Stimulated activated CD8-positive, alpha-beta memory T cell treated with anti-CD3 and anti-CD28 coated beads, Interleukin-15, amount 100 ng/mL, for 24 hours (primary cell): ENCODE data around the gene DHRSX.
"Not testable (repeated sequence)": the region's sequence is repeated elsewhere in the genome, so short reads cannot be mapped to it uniquely, and the experiment has no call there.

Experiments used
- DNase-seq: peaks from one replicate; pipeline ENCODE4 v3.0.0-alpha.2; 2020; ENCODE audit warnings: low read depth

Gene DHRSX

DNA sequence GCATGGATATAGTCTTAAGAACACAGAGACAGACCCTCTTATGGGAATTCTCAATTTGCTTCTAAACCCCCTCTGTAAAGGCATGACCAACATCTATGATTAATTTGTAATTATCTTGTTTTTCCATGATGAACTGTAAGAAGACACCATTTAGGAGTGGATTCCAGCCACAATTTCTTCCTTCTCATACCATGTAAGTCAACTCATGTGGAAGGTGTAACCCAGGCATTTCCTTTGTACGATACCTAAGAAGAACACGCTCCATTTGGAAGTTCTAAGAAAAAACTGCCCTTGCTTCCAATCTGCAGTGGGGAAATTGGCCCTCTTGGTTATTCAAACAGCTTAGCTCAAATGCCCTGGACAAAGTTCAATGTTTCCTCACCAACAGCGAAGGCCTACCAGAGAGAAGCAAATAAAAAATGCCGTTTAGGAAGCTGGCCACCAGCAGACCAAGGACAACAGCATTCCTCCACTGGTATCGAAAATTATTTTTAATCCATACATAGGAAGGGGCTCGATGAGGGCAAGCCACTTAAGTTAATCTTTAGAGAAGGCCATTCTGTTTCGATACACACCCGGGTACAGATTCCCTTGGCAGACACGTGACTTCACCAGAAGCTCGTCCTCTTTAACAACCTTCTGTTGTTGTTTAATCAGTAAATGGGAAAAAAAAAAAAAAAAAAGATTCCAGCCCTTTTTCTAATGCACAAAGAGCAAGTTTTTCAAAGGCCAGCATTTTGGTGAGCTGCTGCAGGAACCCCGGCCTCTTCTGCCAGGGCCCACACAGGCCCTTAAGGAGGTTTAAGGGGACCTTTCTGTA, 2.6 kb downstream of the DHRSX start:
- DNase-seq = no peak

DNA sequence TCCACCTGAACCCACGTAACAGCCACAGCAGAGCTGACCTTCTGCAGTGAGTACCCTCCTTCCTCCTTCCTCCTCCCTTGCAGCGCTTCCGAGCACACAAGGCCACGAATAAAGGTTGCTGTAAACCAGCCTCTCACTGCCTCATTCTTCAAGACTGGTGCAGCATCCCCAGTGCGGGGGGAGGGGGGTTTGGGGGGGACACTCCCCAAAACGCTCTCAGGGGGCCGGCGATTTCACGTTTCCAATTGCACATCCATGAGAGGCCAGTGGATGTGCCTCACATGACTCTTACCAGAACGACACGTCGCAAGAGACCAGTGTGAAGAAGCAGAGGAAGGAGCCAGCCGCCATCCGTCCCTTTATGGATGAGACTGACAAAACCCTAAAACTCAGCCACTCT, 5.2 kb downstream of the DHRSX start:
- DNase-seq = no peak

DNA sequence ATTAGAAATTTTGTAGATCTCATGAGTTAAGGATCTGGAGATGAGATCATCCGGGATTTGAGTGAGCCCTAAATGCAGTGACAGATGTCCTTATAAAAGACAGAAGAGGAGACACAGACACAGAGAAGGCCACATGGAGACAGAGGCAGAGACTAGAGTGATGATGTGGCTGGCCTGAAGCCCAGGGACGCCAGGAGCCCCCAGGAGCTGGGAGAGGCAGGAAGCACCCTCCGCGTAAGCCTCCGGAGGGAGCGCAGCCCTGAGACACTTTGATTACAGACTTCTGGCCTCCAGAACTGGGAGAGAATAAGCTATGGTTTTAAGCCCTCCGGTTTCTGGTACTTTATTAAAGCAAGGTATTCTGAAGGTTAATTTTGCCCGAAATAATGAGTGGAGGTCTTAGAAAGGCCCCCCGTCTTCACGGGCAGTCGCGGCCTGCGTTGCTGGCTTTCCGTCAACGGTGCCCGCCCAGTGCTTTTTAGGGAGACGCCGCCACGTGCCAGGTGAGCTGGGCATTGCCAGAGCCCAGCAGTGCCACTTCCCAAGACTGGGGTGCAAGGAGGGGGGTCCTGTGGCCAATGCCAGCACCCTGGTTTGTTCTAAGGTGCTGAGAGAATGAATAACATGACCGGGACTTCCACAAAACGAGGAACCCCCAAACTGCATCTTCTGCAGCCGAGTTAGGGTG, 8.1 kb downstream of the DHRSX start:
- DNase-seq = no peak

DNA sequence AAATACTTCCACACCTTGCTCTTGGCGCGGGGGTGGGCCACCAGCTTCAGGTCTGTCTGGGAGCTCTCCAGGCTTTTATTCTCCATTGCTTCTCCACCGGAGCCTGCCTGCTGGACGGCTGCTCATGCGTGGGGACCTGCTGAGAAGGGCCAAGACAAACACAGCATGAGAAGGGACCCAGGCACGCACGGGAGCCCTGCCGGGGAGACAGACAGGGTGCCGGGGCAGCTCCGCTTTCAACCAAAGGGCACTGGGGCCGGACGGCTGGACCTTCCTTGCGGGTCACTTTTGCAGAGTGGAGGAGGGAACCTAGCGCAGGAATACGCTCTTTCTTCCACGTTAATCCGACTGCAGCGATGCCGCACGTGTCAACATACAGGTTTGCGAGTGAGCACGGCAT, 10.1 kb downstream of the DHRSX start:
- no peak for DNase-seq

DNA sequence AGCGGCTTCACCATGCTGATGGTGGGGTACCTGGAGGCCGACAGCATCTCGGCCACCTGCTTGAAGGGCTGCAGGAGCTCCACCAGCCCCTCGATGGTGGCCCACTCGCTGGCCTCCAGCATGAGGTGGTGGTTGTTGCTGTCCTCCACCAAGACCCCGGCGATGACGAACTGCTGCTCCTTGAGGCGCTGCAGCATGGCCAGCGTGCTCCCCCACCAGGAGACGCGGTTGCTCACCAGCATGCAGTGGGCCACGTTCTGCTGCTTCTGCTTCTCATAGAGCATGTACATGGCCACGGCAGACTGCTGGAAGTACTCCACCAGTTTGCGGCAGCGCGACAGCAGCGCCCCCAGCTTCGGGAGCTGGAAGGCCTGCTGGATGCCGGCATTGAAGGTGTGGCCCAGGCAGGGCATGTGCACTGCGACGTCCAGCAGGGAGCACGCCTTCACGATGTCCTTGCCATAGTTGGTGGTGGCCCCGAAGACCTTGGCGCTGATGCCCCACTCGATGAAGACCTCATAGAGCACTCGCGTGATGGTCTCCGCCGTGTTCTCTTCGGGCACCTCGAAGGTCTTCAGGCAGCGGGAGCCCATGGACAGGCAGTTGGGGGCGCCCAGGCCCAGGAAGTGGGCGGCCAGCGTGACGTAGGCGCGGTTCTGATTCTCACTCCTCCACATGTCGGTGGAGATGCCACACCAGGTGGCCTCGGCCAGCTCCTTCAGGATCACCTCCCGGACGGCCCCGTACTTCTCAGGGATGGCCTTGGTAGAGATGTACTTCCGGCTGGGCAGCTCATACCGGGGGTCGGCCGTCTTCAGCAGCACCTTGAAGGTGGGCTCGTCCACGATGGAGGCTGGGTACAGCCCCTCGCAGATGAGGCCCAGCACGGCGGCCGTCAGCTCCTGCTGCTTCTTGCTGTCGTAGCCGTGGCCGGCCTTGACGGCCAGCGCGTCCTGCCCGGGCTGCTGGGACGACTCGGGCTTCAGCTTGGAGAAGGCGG, 11.0 kb downstream of the DHRSX start:
- DNase-seq = no peak

DNA sequence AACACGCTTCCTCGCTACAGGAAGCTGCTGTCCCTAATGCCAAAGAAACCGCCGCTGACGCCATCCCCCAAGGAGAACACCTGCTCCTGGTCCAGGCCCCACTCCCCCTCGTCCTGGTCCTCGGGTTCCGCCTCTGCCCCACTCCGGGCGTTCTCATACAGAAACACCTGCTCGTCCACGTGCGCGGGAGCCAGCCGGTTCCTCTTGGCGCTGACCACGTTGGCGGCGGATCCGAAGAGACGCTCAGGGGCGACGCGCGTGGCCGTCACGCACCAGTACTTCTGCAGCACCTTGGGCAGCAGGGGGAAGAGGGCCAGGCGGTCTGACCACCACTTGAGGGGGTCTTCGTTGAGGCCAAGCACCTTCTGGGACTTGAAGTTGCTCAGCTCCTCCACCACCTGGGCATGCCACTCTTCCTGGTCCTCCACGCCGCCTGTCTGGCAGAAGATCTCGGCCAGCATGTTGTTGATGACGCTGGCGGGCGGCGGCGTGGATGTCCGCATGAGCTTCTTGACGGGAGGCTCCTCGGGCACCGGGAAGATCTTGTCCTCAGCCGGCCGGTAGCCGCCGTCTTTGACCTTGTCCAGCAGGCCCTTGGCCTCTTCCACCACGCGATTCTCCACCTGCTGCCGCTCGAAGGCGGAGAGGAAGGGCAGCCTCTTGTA, 12.0 kb downstream of the DHRSX start:
- DNase-seq = no peak

DNA sequence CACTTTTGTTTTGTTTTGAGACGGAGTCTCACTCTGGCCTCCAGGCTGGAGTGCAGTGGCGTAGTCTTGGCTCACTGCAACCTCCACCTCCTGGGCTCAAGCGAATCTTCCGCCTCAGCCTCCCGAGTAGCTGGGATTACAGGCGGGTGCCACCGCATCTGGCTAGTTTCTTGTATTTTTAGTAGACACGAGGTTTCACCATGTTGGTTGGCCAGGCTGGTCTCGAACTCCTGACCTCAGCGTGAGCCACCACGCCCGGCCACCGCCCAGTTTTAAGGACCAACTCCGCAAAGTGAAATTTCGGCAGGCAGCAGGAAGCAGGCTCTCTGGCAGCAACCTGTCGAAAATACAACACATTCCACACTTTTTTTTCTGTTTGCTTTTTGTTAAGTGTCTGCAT, 13.4 kb downstream of the DHRSX start:
- DNase-seq = no peak

DNA sequence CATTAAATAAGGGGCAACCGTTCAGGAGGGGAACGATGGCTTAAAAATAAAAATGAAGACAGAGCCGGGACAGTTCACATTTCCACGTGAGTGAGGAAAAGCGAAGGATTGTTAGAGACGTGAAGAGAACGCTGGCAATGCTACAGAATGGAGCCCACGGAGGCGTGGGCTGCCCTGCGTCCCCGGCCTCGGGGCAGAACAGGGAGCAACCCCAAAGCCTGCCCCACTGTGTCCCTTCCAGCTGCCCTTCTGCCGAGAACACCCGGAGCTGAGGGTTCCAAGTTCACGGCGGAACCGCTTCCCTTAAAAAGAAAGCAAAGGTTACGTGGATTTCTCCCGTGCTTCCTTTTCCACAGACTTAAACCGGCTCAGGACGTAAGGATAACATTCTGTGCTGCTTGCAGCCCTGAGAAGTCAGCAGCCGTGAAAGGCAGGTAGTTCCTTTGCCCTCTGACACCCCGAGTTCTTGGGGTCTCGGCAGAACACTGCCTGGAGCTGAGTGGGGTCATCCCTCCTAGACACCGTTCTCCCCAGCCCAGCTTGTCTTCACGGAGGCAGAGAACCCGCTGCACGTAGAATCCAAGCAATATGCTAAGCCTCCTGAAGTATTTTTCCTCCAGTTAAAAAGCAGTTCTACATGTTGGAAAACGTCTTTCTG, 14.2 kb downstream of the DHRSX start:
- no peak for DNase-seq

DNA sequence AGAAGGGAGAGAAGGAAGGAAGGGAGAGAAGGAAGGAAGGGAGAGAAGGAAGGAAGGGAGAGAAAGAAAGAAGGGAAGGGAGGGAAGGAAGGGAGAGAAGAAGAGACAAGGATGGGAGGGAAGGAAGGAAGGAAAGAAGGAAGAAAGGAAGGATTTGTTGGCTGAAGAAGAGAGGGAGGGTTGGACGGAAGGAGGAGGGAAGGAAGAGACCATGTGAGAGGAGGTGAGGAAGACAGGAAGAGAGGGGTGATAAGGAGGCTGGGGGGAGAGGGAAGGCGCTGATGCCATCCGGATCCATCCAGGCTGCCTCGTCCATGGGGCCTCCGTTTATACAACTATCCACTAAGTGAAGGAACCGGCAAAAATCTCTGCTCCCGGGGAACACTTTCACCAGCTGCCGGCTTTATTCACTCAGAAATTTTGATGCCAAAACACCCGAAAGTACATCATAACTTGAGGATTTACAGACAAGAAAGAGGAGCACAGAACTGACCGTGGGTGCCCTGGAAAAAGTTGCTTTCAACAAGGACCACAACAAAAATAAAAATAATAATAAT, 14.9 kb downstream of the DHRSX start:
- DNase-seq = no peak

DNA sequence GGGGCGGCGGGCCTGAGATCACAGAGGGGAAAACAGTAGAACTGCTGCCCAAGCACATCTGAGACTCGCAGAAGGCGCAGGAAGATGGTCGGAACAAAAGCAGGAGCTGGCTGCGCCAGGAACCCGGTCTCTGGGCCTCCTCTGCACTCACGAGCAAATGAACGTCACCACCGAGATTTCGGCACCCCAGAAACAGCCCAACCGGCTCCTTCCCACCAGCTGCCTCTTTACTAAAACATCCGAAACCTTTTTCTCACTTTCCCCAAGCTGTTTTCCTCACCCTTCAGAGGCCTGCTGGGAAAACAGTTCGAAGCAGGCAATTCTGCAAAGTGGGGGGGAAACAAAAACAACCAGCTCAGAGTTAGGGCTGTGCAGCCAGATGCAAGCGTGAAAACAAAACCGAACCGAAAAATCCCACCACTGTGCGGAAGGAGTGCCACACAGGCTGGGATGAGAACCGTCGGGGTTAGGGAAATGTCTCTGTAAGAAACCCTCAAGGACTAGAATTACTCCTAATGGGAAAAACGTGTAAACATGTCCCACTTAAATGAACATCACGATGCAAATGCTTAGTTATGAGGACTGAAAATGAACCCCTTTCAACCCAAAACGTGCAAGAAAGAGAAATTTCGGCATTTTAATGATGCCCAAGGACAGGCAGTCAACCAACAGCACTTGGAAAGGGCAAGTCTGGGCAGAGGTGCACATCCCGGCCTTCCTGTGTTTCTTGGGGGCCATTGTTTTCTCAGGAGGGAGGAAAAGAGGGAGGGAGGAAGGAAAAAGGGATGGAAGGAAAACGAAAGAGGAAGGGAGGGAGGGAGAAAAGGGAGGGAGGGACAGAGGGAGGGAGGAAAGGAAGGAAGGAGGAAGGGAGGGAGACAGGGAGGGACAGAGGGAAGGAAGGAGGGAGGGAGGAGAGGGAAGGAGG, 15.8 kb downstream of the DHRSX start:
- no peak for DNase-seq

DNA sequence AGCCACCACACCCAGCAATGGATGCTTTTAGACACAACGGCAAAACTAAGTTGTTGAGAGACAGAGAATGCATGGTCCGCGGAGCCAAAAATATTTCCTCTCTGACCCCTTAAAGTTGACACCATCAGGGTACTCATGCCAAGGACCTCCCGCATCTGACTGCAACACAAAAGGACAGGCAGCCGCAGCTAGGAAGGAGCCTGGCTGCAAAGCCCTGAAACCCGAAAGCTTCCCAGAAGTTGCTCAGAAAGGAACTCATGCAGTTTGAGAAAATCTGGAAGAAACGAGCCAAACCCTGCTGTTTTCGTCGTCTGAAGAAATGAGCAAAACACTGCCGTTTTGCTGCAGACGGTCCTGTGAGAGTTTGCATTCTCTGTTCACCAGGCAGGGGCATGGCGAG, 16.5 kb downstream of the DHRSX start:
- no peak for DNase-seq

DNA sequence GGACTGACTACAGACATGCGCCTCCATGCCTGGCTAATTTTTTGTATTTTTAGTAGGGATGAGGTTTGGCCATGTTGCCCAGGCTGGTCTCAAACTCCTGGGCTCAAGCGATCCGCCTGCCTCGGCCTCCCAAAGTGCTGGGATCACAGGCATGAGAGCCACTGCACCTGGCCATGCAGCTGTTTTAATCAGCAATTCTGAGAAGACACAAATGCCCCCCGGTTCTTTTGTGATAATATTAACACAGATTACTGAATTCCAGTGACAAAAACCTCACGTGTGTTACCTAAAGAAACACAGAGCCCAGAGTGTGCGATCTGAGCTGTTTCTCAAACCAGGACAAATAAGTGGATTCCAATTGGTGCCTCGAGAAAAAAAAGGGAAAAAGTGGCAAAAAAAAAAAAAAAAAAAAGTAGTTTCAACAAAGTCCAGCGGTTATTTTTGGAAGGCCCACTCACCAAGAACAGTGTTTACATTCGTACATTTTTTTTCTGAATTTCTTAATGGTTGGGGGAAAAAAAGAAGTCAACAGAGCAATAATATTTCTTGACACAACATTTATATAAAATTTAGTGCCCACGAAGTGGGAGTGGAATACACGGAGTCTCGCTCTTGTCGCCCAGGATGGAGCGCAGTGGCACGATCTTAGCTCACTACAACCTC, 17.2 kb downstream of the DHRSX start:
- no peak for DNase-seq

DNA sequence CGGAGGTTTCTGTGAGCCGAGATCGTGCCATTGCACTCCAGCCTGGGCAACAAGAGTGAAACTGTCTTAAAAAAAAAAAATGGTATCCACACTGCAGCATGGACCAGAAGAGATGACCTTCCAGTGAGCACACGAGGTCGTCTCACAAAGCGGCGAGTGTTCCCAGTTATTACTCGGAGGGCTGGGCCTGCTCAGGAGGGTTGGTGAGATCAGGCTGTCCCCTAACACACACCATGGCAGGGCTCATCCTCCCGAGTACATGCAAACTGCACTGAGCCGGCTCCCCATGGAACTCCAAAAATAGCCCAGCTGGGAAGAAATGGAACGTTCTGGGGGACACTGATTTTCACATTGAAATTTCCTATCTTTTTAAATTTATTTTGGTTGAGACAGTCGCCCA, 19.2 kb downstream of the DHRSX start:
- not testable (repeated sequence) for DNase-seq

DNA sequence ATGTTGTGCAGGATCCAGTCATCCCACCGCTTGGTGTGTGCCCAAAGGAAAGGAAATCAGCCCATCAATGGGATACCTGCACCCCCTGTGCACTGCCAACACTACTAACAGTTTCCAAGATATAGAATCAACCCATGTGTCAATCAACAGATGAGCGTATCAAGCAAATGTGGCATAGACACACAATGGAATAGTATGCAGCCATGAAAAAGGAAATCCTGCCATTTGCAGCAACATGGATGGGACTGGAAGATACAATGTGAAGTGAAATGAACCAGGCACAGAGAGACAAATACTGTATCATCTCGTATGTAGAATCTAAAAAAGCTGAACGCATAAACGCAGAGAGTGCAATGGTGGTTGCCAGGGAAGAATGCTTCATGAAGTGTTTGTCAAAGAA, 20.8 kb downstream of the DHRSX start:
- not testable (repeated sequence) for DNase-seq

DNA sequence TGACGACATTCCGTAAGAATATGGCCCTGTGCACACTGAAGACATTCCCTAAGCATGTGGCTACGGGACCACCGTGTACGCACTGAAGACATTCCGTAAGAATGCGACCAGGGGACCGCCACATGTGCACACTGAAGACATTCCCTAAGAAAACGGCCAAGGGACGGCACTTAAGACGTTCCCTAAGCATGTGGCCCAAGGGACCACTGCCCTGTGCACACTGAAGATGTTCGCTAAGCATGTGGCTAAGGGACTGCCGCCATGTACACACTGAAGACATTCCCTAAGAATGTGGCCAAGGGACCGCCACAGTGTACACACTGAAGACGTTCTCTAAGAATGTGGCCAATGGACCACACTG, 21.4 kb downstream of the DHRSX start:
- DNase-seq = no peak

DNA sequence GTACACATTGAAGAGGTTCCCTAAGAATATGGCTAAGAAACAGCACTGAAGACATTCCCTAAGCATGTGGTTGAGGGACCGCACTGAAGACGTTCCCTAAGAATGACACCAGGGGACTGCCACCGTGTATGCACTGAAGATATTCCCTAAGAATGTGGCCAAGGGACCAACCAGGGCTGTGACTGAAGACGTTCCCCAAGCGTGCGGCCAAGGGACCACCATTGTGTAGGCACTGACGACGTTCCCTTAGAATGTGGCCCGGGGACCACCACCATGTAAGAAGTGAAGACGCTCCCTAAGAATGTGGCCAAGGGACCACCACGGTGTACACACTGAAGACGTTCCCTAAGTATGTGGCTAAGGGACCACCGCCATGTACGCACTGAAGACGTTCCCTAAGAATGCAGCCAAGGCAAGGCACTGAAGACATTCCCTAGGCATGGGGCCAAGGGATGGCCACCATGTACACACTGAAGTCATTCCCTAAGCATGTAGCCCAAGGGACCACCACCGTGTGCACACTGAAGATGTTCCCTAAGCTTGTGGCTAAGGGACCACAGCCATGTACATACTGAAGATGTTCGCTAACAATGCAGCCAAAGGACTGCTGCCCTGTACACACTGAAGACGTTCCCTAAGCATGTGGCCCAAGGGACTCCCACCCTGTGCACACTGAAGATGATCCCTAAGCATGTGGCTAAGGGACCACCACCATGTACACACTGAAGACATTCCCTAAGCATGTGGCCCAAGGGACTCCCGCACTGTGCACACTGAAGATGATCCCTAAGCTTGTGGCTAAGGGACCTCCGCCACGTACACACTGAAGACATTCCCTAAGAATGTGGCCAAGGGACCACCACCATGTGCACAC, 22.0 kb downstream of the DHRSX start:
- no peak for DNase-seq

DNA sequence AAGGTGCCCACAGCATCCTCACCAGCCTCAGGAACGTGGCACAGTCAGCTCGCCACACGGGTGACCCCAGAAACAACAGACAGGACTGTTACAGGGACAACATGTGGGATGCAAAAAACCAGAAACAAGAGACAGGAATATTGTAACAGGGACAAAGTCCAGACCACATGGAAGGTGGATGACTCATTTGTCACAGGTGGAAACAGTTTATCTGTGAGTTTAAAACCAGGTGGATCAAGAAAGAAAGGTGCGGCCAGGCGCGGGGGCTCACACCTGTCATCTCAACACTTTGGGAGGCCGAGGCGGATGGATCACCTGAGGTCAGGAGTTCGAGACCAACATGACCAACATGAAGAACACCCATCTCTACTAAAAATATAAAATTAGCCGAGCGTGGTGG, 23.5 kb downstream of the DHRSX start:
- not testable (repeated sequence) for DNase-seq

DNA sequence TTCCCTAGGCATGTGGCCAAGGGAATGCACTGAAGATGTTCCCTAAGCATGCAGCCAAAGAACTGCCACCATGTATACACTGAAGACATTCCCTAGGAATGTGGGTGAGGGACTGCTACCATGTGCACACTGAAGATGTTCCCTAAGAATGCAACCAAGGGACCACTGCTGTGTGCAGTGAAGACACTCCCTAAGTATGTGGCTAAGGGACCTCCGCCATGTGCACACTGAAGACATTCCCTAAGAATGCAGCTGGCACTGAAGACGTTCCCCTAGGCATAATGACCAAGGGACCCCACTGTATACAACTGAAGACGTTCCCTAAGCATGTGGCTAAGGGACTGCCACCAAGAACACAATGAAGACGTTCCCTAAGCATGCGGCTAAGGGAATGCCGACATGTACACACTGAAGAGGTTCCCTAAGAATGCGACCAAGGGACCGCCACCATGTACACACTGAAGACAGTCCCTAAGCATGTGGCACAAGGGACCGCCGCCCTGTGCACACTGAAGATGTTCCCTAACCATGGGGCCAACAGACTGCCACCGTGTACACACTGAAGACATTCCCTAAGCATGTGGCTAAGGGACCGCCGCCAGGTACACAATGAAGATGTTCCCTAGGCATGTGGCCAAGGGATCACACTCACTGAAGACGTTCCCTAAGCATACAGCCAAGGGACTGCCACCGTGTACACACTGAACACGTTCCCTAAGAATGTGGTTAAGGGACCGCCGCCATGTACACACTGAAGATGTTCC, 25.6 kb downstream of the DHRSX start:
- no peak for DNase-seq
